ENCODE data around the gene P4HA3.

P4HA3 gene

GRCh38 chr11:74325649-74326645 lies 14.5 kb upstream of the P4HA3 start:
- no peak overlapping the region for H3K4me3 ChIP-seq (replicated peaks; ENCODE audit: insufficient read depth, low read length)
- no peak overlapping the region for H3K27ac ChIP-seq (replicated peaks)
- no peak for TF ChIP-seq CTCF (IDR thresholded peaks at IDR 0.05; ENCODE audit: insufficient read depth, low read length)
- TF ChIP-seq SPI1 (IDR thresholded peaks at IDR 0.05; ENCODE audit: borderline replicate concordance, low read depth), result no peak
- no peak for TF ChIP-seq POLR2AphosphoS5 (IDR thresholded peaks at IDR 0.05; ENCODE audit: low read depth)
- TF ChIP-seq REST (IDR thresholded peaks at IDR 0.05; ENCODE audit: insufficient replicate concordance, low read depth), result no peak
- no peak for TF ChIP-seq GABPA (IDR thresholded peaks at IDR 0.05; ENCODE audit: low read depth)
- DNase-seq (ENCODE audit: low read depth in 1 of 2, low spot score in 1 of 2), result no peak
- H3K27me3 ChIP-seq (ENCODE audit: insufficient read depth, poor library complexity, severe bottlenecking), result no peaks in the 10 kb centered on the region

GRCh38 chr11:74322667-74323066 lies 11.2 kb upstream of the P4HA3 start:
- Histone ChIP-seq H3K27me3 (ENCODE audit: insufficient read depth, poor library complexity, severe bottlenecking) (no peaks in the 10 kb centered on the region), H3K4me3 (replicated peaks; ENCODE audit: insufficient read depth, low read length) (no peak overlapping the region), H3K27ac (replicated peaks) (no peak overlapping the region)
- no peak for TF ChIP-seq SPI1 (IDR thresholded peaks at IDR 0.05; ENCODE audit: borderline replicate concordance, low read depth)
- TF ChIP-seq CTCF (IDR thresholded peaks at IDR 0.05; ENCODE audit: insufficient read depth, low read length), result no peak
- no peak for TF ChIP-seq GABPA (IDR thresholded peaks at IDR 0.05; ENCODE audit: low read depth)
- TF ChIP-seq POLR2AphosphoS5 (IDR thresholded peaks at IDR 0.05; ENCODE audit: low read depth), result no peak
- no peak for TF ChIP-seq REST (IDR thresholded peaks at IDR 0.05; ENCODE audit: insufficient replicate concordance, low read depth)
- DNase-seq (ENCODE audit: low read depth in 1 of 2, low spot score in 1 of 2), result no peak

GRCh38 chr11:74321487-74322188 lies 10.2 kb upstream of the P4HA3 start:
- Histone ChIP-seq H3K4me3 (replicated peaks; ENCODE audit: insufficient read depth, low read length) (no peak overlapping the region), H3K27me3 (ENCODE audit: insufficient read depth, poor library complexity, severe bottlenecking) (no peaks in the 10 kb centered on the region), H3K27ac (replicated peaks) (no peak overlapping the region)
- TF ChIP-seq CTCF (IDR thresholded peaks at IDR 0.05; ENCODE audit: insufficient read depth, low read length) (no peak), SPI1 (IDR thresholded peaks at IDR 0.05; ENCODE audit: borderline replicate concordance, low read depth) (peak; percentile 99), POLR2AphosphoS5 (IDR thresholded peaks at IDR 0.05; ENCODE audit: low read depth) (no peak), REST (IDR thresholded peaks at IDR 0.05; ENCODE audit: insufficient replicate concordance, low read depth) (no peak), GABPA (IDR thresholded peaks at IDR 0.05; ENCODE audit: low read depth) (no peak)
- DNase-seq (ENCODE audit: low read depth in 1 of 2, low spot score in 1 of 2), result peak in 1 of 2 experiments; percentile 57
